H1 (cell line): ENCODE measurements around the gene PDZD2. TPM values are rescaled to one million over a fixed set of nuclear protein-coding genes. Genes with fewer than 3 reads are reported as not detected.

ENCODE experiments used
- MAFK ChIP-seq: IDR thresholded peaks from 2 replicates; pipeline ENCODE4 v1.6.1; 2012; ENCODE audit warnings: low read depth, mild to moderate bottlenecking, improper control_type of control experiment, low read length
- SAP30 ChIP-seq: fragments of 300-600 bp; sonication (generic); IDR thresholded peaks from 2 replicates; pipeline ENCODE4 v1.7.1; 2012; ENCODE audit warnings: low read length, moderate library complexity, mild to moderate bottlenecking, inconsistent platforms; ENCODE audit not compliant: insufficient read depth, insufficient replicate concordance
- SRF ChIP-seq: IDR thresholded peaks from 2 replicates; pipeline ENCODE4 v1.6.1; 2011; ENCODE audit warnings: mild to moderate bottlenecking, low read depth, low read length, moderate library complexity
- TBP ChIP-seq: IDR thresholded peaks from 2 replicates; pipeline ENCODE4 v1.6.1; 2011; ENCODE audit warnings: low read depth, low read length, improper control_type of control experiment
- polyA plus RNA-seq, 7 experiments: library from polyadenylated mRNA; depleted of rRNA in 3 of 7; stranded (reverse) in 5 of 7; unstranded in 2 of 7; fragments of >200 nt in 5 of 7; fragments of 200-250 nt in 2 of 7; gene quantifications; 1 replicate in 5 of 7; 2 replicates in 1 of 7; 4 replicates in 1 of 7; pipeline versions ENCODE4 v1.2.1 to v1.2.3, GENCODE V29; 2011 to 2013; ENCODE audit warnings: missing spikeins in 2 of 7, mixed read lengths in 2 of 7
- total RNA-seq: library from RNA; stranded (reverse); fragmentation: NEBNext Ultra II Directional; extraction: Animal tissue kit (Norgen Biotek cat#: 25700); gene quantifications from 2 replicates; pipeline ENCODE4 v1.2.1, GENCODE V29; 2021
- TF ChIP-seq, protein P1 (sequence below): fragments of 300-600 bp; sonication (generic); IDR thresholded peaks from 2 replicates; pipeline ENCODE4 v1.7.1; 2012; ENCODE audit warnings: low read length, moderate library complexity, mild to moderate bottlenecking, inconsistent platforms; ENCODE audit not compliant: insufficient replicate concordance

The PDZD2 gene
- total and polyA plus RNA-seq, 2 of the 8 experiments (the other 6 are each of a cell fraction or from before 2014, with no cell fraction given): 1.2 to 6.8 TPM

- TF ChIP-seq, protein P1, sequence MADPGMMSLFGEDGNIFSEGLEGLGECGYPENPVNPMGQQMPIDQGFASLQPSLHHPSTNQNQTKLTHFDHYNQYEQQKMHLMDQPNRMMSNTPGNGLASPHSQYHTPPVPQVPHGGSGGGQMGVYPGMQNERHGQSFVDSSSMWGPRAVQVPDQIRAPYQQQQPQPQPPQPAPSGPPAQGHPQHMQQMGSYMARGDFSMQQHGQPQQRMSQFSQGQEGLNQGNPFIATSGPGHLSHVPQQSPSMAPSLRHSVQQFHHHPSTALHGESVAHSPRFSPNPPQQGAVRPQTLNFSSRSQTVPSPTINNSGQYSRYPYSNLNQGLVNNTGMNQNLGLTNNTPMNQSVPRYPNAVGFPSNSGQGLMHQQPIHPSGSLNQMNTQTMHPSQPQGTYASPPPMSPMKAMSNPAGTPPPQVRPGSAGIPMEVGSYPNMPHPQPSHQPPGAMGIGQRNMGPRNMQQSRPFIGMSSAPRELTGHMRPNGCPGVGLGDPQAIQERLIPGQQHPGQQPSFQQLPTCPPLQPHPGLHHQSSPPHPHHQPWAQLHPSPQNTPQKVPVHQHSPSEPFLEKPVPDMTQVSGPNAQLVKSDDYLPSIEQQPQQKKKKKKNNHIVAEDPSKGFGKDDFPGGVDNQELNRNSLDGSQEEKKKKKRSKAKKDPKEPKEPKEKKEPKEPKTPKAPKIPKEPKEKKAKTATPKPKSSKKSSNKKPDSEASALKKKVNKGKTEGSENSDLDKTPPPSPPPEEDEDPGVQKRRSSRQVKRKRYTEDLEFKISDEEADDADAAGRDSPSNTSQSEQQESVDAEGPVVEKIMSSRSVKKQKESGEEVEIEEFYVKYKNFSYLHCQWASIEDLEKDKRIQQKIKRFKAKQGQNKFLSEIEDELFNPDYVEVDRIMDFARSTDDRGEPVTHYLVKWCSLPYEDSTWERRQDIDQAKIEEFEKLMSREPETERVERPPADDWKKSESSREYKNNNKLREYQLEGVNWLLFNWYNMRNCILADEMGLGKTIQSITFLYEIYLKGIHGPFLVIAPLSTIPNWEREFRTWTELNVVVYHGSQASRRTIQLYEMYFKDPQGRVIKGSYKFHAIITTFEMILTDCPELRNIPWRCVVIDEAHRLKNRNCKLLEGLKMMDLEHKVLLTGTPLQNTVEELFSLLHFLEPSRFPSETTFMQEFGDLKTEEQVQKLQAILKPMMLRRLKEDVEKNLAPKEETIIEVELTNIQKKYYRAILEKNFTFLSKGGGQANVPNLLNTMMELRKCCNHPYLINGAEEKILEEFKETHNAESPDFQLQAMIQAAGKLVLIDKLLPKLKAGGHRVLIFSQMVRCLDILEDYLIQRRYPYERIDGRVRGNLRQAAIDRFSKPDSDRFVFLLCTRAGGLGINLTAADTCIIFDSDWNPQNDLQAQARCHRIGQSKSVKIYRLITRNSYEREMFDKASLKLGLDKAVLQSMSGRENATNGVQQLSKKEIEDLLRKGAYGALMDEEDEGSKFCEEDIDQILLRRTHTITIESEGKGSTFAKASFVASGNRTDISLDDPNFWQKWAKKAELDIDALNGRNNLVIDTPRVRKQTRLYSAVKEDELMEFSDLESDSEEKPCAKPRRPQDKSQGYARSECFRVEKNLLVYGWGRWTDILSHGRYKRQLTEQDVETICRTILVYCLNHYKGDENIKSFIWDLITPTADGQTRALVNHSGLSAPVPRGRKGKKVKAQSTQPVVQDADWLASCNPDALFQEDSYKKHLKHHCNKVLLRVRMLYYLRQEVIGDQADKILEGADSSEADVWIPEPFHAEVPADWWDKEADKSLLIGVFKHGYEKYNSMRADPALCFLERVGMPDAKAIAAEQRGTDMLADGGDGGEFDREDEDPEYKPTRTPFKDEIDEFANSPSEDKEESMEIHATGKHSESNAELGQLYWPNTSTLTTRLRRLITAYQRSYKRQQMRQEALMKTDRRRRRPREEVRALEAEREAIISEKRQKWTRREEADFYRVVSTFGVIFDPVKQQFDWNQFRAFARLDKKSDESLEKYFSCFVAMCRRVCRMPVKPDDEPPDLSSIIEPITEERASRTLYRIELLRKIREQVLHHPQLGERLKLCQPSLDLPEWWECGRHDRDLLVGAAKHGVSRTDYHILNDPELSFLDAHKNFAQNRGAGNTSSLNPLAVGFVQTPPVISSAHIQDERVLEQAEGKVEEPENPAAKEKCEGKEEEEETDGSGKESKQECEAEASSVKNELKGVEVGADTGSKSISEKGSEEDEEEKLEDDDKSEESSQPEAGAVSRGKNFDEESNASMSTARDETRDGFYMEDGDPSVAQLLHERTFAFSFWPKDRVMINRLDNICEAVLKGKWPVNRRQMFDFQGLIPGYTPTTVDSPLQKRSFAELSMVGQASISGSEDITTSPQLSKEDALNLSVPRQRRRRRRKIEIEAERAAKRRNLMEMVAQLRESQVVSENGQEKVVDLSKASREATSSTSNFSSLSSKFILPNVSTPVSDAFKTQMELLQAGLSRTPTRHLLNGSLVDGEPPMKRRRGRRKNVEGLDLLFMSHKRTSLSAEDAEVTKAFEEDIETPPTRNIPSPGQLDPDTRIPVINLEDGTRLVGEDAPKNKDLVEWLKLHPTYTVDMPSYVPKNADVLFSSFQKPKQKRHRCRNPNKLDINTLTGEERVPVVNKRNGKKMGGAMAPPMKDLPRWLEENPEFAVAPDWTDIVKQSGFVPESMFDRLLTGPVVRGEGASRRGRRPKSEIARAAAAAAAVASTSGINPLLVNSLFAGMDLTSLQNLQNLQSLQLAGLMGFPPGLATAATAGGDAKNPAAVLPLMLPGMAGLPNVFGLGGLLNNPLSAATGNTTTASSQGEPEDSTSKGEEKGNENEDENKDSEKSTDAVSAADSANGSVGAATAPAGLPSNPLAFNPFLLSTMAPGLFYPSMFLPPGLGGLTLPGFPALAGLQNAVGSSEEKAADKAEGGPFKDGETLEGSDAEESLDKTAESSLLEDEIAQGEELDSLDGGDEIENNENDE: no peak
- TF ChIP-seq TBP: no peak
- no peak for TF ChIP-seq SAP30
- TF ChIP-seq SRF: no peak
- no peak for TF ChIP-seq MAFK
These were observed 167.6 kb downstream of the PDZD2 start (continued) for GRCh38 chr5:31806561-31806960.
